Measurements from ENCODE around the gene APOO. TPM values are rescaled to one million over a fixed set of nuclear protein-coding genes. Genes with fewer than 3 reads are reported as not detected.

The APOO gene
- total and polyA plus RNA-seq, 2 experiments from 2014 or later = 32.8 to 72.4 TPM

DNA sequence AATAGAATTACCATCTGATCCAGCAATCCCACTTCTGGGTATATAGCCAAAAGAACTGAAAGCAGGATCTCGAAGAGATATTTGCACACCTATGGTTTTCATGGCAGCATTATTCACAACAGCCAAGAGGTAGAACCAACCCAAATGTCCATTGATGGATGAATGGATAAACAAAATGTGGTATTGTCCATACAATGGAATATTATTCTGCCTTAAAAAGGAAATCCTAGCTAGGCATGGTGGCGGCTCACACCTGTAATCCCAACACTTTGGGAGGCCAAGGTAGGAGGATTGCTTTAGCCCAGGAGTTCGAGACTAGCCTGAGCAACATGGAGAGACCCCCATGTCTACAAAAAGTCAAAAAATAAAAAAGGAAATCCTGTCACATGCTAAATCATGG is 97.5 kb downstream of the APOO start:
- Histone ChIP-seq H3K4me1 (ENCODE audit: insufficient read depth) (no peaks in the 10 kb centered on the region), H3K27me3 (ENCODE audit: insufficient read depth) (no peaks in the 10 kb centered on the region), H4K20me1 (replicated peaks; ENCODE audit: insufficient read depth) (no peaks in the 10 kb centered on the region), H2AFZ (no peak overlapping the region), H3K79me2 (replicated peaks; ENCODE audit: insufficient read depth) (no peaks in the 10 kb centered on the region), H3K9me2 (ENCODE audit: insufficient read depth) (no peaks in the 10 kb centered on the region), H3K27ac (ENCODE audit: low read depth) (no peak overlapping the region), H3K4me2 (no peak overlapping the region), H3F3A (replicated peaks; ENCODE audit: low read depth) (no peaks in the 10 kb centered on the region), H3K36me3 (ENCODE audit: insufficient read depth) (no peaks in the 10 kb centered on the region), H3K4me3 (no peak overlapping the region)
- H3K9me3 Mint-ChIP-seq = no peaks in the 10 kb centered on the region
- DNase-seq (ENCODE audit: low spot score) (no peak), ATAC-seq (no peak)
- H3K4me3 Mint-ChIP-seq = no peak overlapping the region
- TF ChIP-seq STAT1 (IDR thresholded peaks at IDR 0.05; ENCODE audit: unreplicated experiment) = no peak
- TF ChIP-seq, protein P1, sequence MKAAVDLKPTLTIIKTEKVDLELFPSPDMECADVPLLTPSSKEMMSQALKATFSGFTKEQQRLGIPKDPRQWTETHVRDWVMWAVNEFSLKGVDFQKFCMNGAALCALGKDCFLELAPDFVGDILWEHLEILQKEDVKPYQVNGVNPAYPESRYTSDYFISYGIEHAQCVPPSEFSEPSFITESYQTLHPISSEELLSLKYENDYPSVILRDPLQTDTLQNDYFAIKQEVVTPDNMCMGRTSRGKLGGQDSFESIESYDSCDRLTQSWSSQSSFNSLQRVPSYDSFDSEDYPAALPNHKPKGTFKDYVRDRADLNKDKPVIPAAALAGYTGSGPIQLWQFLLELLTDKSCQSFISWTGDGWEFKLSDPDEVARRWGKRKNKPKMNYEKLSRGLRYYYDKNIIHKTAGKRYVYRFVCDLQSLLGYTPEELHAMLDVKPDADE (IDR thresholded peaks at IDR 0.05) = no peak
- TF ChIP-seq NANOG (IDR thresholded peaks at IDR 0.05; ENCODE audit: borderline replicate concordance) = no peak
- TF ChIP-seq ZNF114 (CRISPR knock-in tag; IDR thresholded peaks at IDR 0.05) = no peak
- TF ChIP-seq, protein P2, sequence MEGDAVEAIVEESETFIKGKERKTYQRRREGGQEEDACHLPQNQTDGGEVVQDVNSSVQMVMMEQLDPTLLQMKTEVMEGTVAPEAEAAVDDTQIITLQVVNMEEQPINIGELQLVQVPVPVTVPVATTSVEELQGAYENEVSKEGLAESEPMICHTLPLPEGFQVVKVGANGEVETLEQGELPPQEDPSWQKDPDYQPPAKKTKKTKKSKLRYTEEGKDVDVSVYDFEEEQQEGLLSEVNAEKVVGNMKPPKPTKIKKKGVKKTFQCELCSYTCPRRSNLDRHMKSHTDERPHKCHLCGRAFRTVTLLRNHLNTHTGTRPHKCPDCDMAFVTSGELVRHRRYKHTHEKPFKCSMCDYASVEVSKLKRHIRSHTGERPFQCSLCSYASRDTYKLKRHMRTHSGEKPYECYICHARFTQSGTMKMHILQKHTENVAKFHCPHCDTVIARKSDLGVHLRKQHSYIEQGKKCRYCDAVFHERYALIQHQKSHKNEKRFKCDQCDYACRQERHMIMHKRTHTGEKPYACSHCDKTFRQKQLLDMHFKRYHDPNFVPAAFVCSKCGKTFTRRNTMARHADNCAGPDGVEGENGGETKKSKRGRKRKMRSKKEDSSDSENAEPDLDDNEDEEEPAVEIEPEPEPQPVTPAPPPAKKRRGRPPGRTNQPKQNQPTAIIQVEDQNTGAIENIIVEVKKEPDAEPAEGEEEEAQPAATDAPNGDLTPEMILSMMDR (conservative IDR thresholded peaks at IDR 0.05; ENCODE audit: low read depth in 2 of 2) = no peak
- TF ChIP-seq, protein P3, sequence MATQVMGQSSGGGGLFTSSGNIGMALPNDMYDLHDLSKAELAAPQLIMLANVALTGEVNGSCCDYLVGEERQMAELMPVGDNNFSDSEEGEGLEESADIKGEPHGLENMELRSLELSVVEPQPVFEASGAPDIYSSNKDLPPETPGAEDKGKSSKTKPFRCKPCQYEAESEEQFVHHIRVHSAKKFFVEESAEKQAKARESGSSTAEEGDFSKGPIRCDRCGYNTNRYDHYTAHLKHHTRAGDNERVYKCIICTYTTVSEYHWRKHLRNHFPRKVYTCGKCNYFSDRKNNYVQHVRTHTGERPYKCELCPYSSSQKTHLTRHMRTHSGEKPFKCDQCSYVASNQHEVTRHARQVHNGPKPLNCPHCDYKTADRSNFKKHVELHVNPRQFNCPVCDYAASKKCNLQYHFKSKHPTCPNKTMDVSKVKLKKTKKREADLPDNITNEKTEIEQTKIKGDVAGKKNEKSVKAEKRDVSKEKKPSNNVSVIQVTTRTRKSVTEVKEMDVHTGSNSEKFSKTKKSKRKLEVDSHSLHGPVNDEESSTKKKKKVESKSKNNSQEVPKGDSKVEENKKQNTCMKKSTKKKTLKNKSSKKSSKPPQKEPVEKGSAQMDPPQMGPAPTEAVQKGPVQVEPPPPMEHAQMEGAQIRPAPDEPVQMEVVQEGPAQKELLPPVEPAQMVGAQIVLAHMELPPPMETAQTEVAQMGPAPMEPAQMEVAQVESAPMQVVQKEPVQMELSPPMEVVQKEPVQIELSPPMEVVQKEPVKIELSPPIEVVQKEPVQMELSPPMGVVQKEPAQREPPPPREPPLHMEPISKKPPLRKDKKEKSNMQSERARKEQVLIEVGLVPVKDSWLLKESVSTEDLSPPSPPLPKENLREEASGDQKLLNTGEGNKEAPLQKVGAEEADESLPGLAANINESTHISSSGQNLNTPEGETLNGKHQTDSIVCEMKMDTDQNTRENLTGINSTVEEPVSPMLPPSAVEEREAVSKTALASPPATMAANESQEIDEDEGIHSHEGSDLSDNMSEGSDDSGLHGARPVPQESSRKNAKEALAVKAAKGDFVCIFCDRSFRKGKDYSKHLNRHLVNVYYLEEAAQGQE (IDR thresholded peaks at IDR 0.05; ENCODE audit: unreplicated experiment) = no peak
- no peak for TF ChIP-seq EZH2phosphoT487 (IDR thresholded peaks at IDR 0.05; ENCODE audit: unreplicated experiment)
- no peak for TF ChIP-seq EZH2 (IDR thresholded peaks at IDR 0.05; ENCODE audit: low read depth, unreplicated experiment)
- TF ChIP-seq ZNF331 (CRISPR knock-in tag; IDR thresholded peaks at IDR 0.05; ENCODE audit: low read depth) = no peak
- TF ChIP-seq, protein P4, sequence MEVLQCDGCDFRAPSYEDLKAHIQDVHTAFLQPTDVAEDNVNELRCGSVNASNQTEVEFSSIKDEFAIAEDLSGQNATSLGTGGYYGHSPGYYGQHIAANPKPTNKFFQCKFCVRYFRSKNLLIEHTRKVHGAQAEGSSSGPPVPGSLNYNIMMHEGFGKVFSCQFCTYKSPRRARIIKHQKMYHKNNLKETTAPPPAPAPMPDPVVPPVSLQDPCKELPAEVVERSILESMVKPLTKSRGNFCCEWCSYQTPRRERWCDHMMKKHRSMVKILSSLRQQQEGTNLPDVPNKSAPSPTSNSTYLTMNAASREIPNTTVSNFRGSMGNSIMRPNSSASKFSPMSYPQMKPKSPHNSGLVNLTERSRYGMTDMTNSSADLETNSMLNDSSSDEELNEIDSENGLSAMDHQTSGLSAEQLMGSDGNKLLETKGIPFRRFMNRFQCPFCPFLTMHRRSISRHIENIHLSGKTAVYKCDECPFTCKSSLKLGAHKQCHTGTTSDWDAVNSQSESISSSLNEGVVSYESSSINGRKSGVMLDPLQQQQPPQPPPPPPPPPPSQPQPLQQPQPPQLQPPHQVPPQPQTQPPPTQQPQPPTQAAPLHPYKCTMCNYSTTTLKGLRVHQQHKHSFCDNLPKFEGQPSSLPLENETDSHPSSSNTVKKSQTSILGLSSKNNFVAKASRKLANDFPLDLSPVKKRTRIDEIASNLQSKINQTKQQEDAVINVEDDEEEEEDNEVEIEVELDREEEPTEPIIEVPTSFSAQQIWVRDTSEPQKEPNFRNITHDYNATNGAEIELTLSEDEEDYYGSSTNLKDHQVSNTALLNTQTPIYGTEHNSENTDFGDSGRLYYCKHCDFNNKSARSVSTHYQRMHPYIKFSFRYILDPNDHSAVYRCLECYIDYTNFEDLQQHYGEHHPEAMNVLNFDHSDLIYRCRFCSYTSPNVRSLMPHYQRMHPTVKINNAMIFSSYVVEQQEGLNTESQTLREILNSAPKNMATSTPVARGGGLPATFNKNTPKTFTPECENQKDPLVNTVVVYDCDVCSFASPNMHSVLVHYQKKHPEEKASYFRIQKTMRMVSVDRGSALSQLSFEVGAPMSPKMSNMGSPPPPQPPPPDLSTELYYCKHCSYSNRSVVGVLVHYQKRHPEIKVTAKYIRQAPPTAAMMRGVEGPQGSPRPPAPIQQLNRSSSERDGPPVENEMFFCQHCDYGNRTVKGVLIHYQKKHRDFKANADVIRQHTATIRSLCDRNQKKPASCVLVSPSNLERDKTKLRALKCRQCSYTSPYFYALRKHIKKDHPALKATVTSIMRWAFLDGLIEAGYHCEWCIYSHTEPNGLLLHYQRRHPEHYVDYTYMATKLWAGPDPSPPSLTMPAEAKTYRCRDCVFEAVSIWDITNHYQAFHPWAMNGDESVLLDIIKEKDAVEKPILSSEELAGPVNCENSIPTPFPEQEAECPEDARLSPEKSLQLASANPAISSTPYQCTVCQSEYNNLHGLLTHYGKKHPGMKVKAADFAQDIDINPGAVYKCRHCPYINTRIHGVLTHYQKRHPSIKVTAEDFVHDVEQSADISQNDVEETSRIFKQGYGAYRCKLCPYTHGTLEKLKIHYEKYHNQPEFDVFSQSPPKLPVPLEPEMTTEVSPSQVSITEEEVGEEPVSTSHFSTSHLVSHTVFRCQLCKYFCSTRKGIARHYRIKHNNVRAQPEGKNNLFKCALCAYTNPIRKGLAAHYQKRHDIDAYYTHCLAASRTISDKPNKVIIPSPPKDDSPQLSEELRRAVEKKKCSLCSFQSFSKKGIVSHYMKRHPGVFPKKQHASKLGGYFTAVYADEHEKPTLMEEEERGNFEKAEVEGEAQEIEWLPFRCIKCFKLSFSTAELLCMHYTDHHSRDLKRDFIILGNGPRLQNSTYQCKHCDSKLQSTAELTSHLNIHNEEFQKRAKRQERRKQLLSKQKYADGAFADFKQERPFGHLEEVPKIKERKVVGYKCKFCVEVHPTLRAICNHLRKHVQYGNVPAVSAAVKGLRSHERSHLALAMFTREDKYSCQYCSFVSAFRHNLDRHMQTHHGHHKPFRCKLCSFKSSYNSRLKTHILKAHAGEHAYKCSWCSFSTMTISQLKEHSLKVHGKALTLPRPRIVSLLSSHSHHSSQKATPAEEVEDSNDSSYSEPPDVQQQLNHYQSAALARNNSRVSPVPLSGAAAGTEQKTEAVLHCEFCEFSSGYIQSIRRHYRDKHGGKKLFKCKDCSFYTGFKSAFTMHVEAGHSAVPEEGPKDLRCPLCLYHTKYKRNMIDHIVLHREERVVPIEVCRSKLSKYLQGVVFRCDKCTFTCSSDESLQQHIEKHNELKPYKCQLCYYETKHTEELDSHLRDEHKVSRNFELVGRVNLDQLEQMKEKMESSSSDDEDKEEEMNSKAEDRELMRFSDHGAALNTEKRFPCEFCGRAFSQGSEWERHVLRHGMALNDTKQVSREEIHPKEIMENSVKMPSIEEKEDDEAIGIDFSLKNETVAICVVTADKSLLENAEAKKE (CRISPR knock-in tag; IDR thresholded peaks at IDR 0.05) = no peak
- TF ChIP-seq CREB1 (CRISPR knock-in tag; IDR thresholded peaks at IDR 0.05; ENCODE audit: low read depth) = no peak
- H3K27ac Mint-ChIP-seq = no peak overlapping the region
- peaks cover 9% of the 10 kb centered on the region for H3K4me1 Mint-ChIP-seq
- H3K36me3 Mint-ChIP-seq (ENCODE audit: low read depth) = no peaks in the 10 kb centered on the region
- H3K27me3 Mint-ChIP-seq (ENCODE audit: insufficient read depth, low read depth, poor library complexity) = no peaks in the 10 kb centered on the region
